Right kidney (tissue), 1 donor: ENCODE data around the gene NOL4L.

Source experiments
- DNase-seq: peaks from one replicate; pipeline ENCODE4 v3.0.0-alpha.2; 2016

Gene NOL4L

DNA sequence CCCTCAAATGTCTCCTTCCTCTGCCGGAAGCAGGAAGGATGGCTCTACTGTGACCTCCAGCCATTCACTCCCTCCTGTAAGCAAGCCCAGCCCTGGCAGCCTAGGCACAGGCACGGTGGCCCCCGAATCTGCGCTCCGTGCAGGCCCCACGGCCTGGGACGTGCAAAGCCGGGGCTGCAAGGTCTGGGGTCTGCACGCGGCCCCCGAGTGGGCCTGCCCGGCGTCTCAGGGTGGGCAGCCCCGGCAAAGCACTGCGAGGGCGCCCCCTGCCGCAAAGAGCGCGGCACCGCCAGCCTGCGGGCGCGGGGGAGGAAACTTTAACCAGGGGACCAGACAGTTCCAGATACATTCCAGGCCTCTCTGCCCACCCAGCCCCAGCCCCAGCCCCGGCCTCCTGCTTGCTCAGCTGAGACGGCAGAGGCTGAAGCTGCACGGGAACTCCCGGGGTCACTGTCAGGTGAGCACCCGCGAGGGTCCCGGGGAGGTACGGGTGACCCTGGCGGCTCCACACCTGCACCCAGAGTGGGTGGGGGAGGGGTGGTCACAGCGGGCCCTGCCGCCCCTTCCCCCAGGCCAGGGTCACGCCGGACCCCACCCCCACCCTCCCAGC is 128.2 kb downstream of the NOL4L start:
- DNase-seq = peak; percentile 88

GRCh38 chr20:32455901-32456701 is 129.0 kb downstream of the NOL4L start:
- DNase-seq = no peak

DNA sequence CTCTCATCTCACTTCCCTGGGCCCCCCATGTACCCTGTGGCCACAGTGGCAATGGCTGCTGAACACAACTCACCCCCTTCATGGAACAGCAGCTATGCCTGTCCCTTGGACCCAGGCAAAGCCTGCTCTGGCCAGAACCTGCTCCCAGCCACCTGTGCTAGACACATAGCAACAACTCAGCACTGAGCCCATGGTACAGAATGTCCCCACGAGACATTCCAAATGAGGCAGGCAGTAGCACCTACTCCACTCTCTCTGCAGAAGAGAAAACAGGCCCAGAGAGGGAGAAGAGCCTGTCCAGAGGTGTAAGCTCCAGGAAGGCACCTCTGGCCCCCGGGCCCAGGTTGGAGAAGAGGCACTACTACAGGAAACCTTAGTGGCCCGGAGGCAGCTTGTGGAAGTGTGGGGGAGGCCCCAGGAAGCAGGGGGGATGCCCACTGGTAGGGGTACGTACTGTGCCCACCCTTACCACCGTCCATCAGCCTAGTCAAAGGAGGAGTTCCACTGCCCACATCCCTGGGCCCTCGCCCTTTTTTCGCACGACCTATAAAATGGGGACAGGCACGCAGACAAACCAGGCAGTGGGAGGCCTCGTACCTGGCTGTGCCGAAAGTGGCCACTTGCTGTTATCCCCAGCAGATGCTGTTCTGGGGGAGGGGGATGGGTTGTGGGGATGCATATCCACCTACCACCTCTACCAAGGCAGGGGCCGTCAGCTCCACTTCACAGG is 129.8 kb downstream of the NOL4L start:
- DNase-seq = no peak

DNA sequence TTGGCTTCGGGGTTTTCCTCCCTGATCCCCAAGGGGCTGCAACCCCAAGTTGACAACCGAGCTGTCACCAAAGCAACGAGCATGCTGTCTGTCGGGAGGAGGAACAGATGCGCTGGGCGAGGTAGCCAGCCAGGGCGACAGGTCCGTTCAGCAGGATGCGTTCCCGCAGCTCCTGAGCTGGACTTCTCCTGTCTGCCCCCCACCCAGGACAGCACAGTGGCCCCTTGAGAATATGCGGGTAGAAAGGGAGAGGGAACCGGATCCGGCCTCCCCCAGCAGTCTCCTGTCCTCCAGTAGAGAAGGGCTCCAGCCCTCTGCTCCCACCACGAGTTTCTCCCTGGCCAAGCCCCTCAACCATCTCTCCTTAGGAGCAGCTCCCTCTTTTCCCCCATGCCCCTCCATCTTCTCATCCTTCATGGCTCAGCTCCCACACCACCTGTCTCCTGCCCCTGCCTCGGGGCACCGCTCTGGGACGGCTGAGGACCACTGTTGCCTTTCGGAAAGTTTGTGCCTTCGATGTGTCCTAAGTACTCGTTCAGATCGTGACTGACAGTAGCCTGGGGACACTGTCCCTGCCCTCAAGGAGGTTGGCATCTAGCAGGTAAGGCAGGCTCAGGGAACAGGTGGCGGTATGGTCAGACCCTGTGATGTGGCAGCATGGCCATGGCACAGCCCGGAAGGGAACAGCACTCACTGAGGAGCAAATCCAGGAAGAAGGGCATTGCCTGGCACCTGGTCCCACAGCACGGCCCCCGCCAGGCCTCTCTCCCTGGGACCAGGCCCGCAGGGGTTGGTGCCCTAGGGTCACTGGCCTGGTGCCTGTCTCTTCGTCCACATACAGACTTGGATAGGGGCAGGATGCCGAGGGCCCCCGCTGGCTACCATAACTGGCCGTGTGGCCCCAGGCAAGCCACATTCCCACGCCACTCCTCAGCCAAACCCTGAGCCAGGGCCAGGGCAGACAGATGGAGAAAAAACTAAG is 130.7 kb downstream of the NOL4L start:
- no peak for DNase-seq

- no peak for DNase-seq
Observed at GRCh38 chr20:32453467-32454163, 131.5 kb downstream of the NOL4L start.

DNA sequence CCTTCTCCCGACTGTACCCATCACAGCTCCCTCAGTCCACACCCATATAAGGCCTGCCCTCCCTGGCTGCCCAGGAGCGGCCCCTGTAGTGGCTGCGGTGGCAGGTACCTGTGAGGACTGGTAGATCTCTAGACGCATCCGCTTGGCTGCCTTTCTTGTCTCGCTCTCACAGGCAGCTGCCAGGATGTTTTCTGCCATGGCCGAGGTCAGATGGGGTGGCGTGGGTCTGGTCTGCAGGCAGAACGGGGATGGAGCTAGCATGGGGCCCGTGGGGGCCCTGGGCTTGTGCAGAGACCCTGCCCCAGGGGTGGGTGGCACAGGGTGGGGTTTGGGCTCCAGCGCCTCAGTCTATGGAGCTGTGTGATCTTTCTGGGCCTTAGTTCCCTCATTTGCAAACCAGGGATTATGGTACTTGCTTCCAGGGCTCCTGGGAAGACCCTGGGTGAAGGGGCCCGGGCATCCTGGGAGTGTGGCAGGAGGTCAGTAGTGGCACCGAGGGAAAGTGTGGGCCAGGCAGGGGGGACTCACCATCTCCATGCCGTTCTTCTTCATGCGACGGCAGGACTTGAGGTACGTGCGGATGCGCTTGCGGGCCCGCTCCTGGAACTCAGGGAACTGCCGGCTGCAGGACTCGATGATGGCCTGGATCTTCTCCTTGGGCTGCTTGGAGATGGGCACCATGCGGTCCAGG is 132.2 kb downstream of the NOL4L start:
- DNase-seq = no peak

DNA sequence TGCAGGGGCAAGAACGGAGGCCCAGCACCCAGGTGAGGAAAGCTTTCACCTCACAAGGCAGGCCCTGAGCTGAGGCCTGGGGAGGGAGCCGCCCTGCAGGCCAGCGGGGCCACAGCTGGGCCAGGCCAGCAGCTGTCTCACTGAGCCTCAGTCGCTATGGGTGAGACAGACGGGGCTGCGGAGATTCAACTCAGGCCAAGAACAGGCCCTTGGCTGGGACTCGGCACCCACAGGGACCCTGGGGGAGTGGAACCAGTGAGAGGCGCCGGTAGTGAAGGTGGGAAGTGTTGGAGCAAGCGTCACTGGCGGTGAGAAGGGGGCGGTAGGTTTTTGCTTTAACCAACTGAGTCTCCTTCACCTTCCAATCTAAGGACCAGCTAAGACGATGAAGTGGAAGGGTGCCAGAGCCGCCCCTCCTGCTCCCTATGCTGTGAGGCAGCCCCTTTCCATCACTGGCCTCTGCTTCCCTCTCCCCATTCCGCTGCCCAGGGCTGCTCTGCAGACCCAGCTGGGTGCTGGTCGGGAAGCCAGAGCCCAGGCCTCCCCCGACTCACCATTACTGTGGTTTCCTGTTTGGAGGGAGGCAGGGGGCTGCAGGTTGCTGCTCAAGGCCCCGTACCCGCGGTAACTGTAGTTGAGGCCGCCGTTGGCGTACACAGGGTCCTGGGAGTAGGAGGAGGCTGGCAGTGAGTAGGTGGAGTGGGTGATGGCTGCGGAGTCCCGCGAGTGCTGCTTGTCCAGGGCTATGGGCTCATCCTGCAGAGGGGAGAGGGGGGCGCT is 133.3 kb downstream of the NOL4L start:
- no peak for DNase-seq

GRCh38 chr20:32451340-32451681 is 133.8 kb downstream of the NOL4L start:
- no peak for DNase-seq

- no peak for DNase-seq
Observed at GRCh38 chr20:32450484-32451061, 134.6 kb downstream of the NOL4L start.

- no peak for DNase-seq
Observed at GRCh38 chr20:32449890-32450401, 135.2 kb downstream of the NOL4L start.

GRCh38 chr20:32449057-32449889 is 135.9 kb downstream of the NOL4L start:
- no peak for DNase-seq

DNA sequence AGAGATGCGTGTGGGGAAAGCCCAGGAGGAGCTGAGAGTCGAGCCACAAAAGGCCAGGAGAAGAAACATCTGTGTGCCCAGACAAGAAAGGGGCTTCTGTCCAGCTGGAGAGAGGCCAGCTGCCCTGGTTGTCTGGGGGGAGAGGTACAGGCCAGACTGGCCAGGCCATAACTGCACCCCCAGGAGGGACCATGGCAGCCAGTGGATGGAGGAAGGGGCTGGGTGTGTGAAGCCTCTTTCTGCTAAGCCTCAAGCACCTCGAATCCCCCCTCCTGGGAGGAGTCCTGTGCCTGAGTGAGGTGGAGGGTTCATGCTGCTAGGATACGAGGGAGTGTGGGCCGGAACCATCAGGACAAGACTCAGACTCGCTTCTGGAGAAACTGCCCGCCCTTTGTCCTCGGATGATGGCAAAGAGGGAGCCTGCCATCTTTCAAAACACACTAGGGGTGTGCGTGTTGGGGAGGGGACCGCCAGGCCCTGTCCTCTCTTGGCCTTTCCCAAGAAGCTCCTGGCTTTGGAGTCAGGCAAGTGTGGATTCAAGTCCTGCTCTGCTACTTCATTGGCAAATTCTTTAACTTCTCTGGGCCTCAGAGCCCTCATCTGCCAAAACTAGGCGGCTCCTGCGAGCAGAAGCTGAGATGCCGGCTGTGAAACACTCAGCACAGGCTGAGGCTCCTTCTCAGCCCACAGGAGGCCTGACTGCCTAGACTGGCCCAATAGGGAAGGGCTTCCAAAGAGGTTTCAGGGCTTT is 136.7 kb downstream of the NOL4L start:
- DNase-seq = no peak

GRCh38 chr20:32447136-32448027 is 137.8 kb downstream of the NOL4L start:
- DNase-seq = no peak

DNA sequence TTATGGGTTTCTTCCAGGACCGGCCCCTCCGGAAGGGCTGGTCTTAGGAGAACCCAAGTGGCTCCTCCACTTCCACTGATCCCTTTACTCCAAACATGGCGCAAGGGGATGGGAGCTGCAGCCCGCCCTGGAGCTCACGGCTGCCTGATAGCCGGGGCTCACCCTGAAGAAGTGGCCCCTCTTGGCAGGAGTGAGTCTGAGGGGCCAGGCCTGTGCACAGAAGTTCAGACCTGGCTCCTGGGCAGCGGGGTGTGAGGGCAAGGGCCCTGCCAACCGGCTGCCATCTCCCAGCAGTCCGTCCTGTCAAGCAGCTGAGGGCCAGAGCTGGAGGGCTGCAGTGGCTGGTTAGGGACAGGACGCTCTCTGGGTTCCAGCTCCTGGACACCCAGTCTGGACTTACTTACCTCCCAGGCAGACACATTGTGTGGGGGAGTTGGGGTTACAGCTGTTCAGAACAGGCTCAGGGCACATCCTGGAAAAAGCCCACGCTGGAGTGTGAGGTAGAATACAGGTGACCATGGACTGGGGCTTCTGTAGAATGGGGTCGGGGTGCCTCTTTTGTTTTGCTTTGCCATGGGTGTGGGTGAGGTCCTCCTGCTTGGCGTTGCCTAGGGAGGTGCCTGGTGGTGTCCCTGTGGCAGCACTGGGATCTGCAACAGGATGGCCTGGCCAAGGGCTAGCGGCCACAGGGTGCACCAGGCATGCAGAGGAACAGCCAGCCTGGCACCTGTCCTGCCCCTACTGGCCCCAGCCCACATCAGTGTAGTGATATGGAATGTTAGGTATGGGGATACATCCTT is 138.6 kb downstream of the NOL4L start:
- no peak for DNase-seq

DNA sequence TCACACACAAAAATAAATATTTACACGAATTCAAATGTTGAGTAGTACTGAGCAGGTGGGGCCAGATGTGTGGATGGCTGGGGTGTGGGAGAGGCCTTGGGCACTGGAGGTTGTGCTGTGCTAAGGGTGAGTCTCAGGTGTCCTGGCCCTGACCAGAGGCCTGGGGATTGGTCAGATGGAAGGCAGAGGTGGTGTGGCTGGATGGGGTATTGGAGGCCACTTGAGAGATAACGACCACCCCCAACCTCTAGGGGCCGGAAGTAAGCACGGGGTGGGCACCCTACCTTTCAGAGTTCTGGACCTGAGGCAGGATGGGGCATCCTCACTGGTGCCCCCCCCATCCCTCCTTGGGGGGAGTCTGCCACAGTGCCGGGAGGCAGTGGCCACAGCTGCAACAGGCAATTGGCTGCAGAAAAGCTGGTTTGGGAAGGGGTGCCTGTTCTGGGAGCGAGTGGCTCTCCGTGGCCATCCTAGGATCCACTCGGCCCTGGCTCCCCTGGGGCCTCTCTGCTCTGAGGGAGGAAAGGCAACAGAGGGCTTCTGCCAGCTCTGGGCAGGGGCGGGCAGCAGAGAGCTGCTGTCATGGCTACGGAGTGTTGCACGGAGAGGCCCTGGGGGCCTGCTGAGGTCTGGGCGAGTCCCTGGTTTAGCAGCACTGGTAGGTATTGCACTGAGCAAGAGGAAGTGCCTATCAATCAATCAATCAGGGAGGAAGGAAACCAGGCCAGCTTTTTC is 139.4 kb downstream of the NOL4L start:
- no peak for DNase-seq
